ENCODE measurements around the gene ABL2.
"Not testable (repeated sequence)": the region's sequence is repeated elsewhere in the genome, so short reads cannot be mapped to it uniquely, and the experiment has no call there.

The ABL2 gene

DNA sequence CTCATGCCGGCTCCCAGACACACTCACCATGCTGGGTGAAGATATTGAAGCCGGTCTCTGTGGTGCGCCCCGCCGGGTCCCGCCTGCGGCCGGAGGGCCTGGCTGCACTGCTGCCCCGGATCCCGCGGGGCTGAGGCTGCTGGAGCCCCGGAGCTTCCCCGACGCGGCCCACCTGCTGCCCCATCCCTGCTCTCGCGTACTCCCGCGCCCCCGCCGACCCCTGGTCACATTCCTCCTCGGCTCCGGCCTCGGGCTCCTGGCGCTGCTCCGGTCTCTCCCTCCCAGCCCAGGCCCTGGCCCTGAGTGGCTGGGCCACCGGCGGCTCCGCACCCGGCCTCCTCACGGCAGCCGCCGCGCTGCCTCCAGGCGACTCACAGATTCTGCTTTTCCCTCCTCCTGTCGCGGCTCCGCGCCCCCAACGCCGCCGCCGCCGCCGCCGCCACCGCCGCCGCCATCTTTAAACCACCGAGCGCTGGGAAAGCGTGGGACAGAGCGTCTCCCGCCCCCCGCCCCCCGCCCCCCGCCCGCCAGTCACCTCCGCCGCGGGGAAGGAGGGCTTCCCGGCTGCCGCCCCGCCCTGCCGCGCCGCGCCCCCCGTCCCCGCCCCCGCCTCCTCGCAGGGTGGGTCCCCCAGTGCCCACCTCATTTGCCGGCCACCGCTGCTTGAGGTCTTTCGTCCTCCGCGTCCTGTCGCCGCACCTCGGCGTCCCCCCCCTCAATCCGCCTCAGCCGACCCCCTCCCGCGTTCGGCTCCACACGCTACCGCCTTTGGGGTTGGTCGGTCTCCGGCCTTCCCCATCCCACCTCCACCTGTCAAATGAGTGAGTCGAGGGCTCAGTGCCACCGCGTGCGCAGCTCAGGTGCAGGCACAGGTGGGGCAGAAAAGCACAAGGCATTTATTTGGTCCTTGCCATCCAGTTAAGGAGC, at the start of gene ABL2:
Gene ABL2, minus strand, starts transcription at position 464 of the 927 bp plus-strand sequence. Its CDS starts 280 bp downstream, at position 184.
- peaks cover 21% of the 10 kb centered on the region for H3K4me1 Mint-ChIP-seq
- ATAC-seq (ENCODE audit: low read depth) (peak; percentile 77), DNase-seq (ENCODE audit: low spot score in 2 of 2) (peak; percentile 13 to 39)
- peaks cover 5% of the 10 kb centered on the region for H3K36me3 Mint-ChIP-seq
- H3K4me3 Mint-ChIP-seq = peak within 1 kb of the TSS; percentile 99
- peak within 1 kb of the TSS; percentile 89 for H3K27ac Mint-ChIP-seq
- H3K27me3 Mint-ChIP-seq = no peaks in the 10 kb centered on the region
- no peaks in the 10 kb centered on the region for H3K9me3 Mint-ChIP-seq

DNA sequence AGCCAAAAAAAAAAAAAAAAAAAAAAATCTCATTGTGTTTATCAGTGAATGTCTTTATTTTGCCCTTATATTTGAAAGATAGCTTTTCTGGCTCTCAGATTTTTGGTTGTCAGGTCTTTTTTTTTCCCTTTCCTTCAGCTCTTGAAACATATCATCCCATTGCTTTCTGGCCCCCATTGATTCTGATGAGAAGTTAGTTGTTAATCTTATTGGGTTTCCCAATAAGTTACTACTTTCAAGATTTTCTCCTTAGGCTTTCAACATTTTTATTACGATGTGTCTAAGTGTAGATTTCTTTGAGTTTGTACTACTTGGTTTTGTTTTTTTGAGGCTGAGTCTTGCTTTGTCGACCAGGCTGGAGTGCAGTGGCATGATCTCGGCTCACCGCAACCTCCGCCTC, 49.4 kb upstream of the ABL2 start:
- ATAC-seq (ENCODE audit: low read depth) (no peak), DNase-seq (ENCODE audit: low spot score in 2 of 2) (no peak)
- no peak overlapping the region for H3K27ac Mint-ChIP-seq
- peaks cover 6% of the 10 kb centered on the region for H3K9me3 Mint-ChIP-seq
- no peak overlapping the region for H3K4me3 Mint-ChIP-seq
- no peaks in the 10 kb centered on the region for H3K4me1 Mint-ChIP-seq
- H3K36me3 Mint-ChIP-seq = peaks cover 4% of the 10 kb centered on the region
- H3K27me3 Mint-ChIP-seq = no peaks in the 10 kb centered on the region

DNA sequence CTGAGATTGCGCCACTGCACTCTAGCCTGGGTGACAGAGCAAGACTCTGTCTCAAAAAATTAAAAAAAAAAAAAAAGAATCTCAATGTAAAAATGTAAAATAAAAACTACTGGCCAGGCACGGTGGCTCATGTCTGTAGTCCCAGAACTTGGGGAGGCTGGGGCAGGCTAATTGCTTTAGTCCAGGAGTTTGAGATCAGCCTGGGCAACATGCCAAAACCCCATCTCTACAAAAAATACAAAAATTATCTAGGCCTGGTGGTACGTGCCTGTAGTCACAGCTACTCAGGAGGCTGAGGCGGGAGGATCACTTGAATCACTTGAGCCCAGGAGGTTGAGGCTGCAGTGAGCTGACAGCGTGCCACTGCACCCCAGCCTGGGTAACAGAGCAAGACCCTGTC, 44.9 kb upstream of the ABL2 start:
- H3K27me3 Mint-ChIP-seq; H3K4me3 Mint-ChIP-seq; H3K4me1 Mint-ChIP-seq; H3K27ac Mint-ChIP-seq; H3K9me3 Mint-ChIP-seq; H3K36me3 Mint-ChIP-seq; ATAC-seq (ENCODE audit: low read depth); DNase-seq (ENCODE audit: low spot score in 2 of 2): not testable (repeated sequence)

DNA sequence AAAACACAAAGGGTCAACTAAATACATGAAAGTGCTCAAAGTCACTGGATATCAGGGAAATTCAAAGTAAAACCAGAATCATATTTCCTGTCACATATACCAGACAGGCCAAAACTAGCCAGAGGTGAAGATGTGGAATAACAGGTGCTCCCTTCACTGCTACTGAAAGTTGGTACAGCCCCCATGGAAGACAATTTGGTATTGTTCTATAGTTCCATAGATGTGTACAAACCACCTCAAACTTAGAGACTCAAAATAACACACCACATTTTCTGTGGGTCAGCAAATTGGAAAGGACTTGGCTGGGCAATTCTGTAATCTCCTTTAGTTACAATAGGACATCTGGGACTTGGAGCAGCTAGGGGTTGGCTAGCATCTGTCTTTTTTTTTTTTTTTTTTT, 39.6 kb upstream of the ABL2 start:
- no peaks in the 10 kb centered on the region for H3K4me1 Mint-ChIP-seq
- no peak overlapping the region for H3K4me3 Mint-ChIP-seq
- H3K36me3 Mint-ChIP-seq = no peaks in the 10 kb centered on the region
- H3K27me3 Mint-ChIP-seq = peaks cover 2% of the 10 kb centered on the region
- H3K9me3 Mint-ChIP-seq = no peaks in the 10 kb centered on the region
- DNase-seq (ENCODE audit: low spot score in 2 of 2) = no peak
- no peak overlapping the region for H3K27ac Mint-ChIP-seq
- no peak for ATAC-seq (ENCODE audit: low read depth)

DNA sequence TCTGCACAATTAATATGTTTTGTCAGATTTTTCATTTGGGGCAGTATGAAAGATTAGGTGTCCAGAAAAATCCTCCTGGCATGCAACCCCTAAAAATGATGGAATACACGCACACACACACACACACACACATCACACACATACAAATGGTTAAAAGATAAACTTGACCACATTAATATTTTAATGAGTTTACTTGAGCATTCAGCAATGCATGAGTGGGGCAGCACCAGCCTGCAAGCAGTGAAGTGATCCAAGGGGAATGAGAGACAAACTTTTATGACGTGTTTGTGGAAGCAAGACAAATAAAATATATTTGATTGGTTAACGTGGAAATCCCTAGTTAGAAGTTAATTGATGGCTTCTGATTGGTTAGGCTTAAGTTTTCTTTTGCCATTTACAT, 35.0 kb upstream of the ABL2 start:
- ATAC-seq (ENCODE audit: low read depth) = no peak
- Mint-ChIP-seq H3K4me1 (no peaks in the 10 kb centered on the region), H3K4me3 (no peak overlapping the region), H3K9me3 (no peaks in the 10 kb centered on the region), H3K36me3 (no peaks in the 10 kb centered on the region), H3K27me3 (peaks cover 2% of the 10 kb centered on the region), H3K27ac (no peak overlapping the region)
- no peak for DNase-seq (ENCODE audit: low spot score in 2 of 2)

DNA sequence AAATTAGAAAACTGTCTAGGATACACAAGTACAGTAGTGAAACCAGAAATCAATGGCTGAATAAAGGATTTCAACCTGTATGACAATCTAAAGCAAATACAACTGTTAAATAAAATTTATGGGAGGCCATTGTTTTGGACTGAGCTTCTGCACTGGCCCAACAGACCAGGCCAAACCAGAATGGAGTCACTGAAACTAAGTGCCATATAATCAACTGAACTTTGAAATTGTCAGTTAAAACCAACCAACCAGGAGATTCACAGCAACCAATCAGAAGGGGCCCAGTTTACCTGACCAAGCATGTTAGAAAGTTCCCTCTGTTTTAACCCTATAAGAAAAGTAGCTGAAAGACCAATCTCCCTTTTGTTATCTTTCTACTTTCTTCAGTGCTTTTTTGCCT, 33.6 kb upstream of the ABL2 start:
- Mint-ChIP-seq H3K4me3 (no peak overlapping the region), H3K36me3 (no peaks in the 10 kb centered on the region), H3K9me3 (no peaks in the 10 kb centered on the region), H3K4me1 (no peaks in the 10 kb centered on the region), H3K27ac (no peak overlapping the region), H3K27me3 (peaks cover 2% of the 10 kb centered on the region)
- ATAC-seq (ENCODE audit: low read depth) = no peak
- DNase-seq (ENCODE audit: low spot score in 2 of 2) = no peak

DNA sequence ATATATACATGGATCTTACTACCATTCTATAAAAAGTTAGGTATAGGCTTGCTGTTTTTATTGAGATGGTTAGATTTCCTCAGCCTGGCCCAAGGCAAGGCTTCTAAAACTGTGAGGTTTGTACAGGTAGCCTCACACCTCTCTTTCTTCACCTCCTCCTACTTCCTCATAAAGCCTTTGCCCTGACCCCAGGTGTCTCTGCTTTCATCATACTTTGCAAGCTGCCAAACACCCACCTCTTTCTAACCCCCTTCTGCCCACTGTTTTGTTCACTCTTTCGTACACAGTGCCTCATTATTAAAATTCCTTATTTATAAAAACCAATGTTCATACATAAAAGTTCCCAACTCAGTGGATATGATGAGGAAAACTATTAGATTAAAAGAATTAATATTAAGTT, 32.7 kb upstream of the ABL2 start:
- H3K4me3 Mint-ChIP-seq = no peak overlapping the region
- no peak overlapping the region for H3K27ac Mint-ChIP-seq
- no peaks in the 10 kb centered on the region for H3K9me3 Mint-ChIP-seq
- peak; percentile 59 for ATAC-seq (ENCODE audit: low read depth)
- no peaks in the 10 kb centered on the region for H3K27me3 Mint-ChIP-seq
- DNase-seq (ENCODE audit: low spot score in 2 of 2) = no peak
- H3K4me1 Mint-ChIP-seq = no peaks in the 10 kb centered on the region
- H3K36me3 Mint-ChIP-seq = no peaks in the 10 kb centered on the region

DNA sequence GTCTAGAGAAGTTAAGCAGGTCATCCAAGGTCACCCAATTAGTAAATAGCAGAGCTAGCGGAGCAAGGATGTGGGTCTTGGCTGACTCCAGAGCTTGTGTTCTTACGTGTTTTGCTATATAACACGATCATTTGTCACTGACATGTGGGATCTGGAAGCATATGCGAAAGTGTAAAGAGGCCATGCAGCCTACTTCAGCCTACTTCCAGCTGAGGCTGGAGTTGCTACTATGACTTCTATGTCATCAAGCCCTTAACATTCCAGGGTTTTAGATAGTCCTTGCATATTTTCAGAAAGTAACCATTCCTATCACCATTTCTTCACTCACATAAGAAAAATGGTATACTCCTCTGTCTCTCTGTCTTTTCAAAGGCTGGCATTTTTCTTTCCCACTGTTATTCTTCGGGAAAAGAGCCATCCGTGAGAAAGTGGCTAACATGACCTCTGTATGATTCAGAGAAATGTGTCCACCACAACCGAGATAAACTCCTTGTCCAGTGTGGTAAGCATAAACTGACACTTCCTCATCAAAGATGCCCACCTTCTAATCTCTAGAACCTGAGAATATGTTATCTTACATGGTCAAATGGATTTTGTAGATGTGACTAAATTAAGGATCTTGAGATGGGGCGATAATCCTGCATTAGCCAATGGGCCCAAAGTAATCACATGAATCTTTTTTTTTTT, 24.0 kb upstream of the ABL2 start:
- Mint-ChIP-seq H3K4me1 (no peaks in the 10 kb centered on the region), H3K9me3 (no peaks in the 10 kb centered on the region), H3K27ac (no peak overlapping the region), H3K4me3 (no peak overlapping the region), H3K27me3 (no peaks in the 10 kb centered on the region), H3K36me3 (no peaks in the 10 kb centered on the region)
- DNase-seq (ENCODE audit: low spot score in 2 of 2) (no peak), ATAC-seq (ENCODE audit: low read depth) (no peak)

DNA sequence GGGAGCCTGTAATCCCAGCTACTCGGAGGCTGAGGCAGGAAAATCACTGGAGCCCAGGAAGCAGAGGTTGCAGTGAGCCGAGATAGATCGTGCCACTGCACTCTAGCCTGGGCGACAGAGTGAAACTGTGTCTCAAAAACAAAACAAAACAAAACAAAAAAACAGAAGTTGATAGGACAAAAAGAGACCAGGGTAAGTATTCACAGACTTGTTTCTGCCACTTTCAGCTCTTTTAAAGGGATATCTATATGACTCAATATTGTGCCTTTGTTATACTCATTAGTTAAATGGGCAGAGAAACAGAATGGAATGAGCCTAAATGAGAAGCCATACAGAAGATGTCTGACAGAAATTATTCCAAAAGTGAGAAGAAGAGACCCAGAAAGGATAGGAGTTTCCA, 23.1 kb upstream of the ABL2 start:
- no peak overlapping the region for H3K27ac Mint-ChIP-seq
- ATAC-seq (ENCODE audit: low read depth) = no peak
- no peaks in the 10 kb centered on the region for H3K4me1 Mint-ChIP-seq
- no peaks in the 10 kb centered on the region for H3K36me3 Mint-ChIP-seq
- H3K9me3 Mint-ChIP-seq = no peaks in the 10 kb centered on the region
- H3K27me3 Mint-ChIP-seq = no peaks in the 10 kb centered on the region
- H3K4me3 Mint-ChIP-seq = no peak overlapping the region
- DNase-seq (ENCODE audit: low spot score in 2 of 2) = no peak

DNA sequence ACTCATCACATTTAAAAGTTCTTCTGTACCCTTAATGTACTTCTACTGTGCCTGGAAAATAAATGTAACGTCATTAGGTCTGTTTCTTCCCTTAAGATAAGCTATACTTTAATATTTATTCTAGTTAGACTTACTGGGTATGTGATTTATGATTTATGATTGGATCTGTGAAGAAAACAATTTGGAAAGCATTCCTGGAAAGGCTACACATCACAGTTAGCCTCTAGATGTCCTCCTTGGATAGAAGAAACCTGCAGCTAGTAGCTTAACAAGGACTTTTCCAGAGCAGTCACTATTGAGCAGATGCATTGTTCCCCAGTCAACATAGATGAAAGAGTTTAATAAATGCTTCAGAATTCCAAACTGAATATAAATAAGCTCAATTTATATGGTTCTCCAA, 22.2 kb upstream of the ABL2 start:
- Mint-ChIP-seq H3K27ac (no peak overlapping the region), H3K4me3 (no peak overlapping the region), H3K27me3 (no peaks in the 10 kb centered on the region), H3K4me1 (no peaks in the 10 kb centered on the region), H3K36me3 (no peaks in the 10 kb centered on the region), H3K9me3 (no peaks in the 10 kb centered on the region)
- no peak for ATAC-seq (ENCODE audit: low read depth)
- no peak for DNase-seq (ENCODE audit: low spot score in 2 of 2)

DNA sequence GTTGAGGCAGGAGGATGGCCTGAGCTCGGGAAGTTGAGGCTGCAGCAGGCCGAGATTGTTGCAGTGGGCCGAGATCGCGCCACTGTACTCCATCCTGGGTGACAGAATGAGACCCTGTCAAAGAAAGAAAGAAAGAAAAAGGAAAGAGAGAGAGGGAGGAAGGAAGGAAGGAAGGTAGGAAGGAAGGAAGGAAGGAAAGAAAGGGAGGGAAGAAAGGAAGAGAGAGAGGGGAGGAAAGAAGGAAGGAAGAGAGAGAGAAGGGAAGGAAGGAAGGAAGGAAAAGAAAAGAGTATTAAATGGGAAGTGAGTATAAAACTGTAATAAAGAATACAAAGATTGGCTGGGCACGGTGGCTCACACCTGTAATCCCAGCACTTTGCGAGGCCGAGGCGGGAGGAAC, 18.4 kb upstream of the ABL2 start:
- H3K9me3 Mint-ChIP-seq = no peaks in the 10 kb centered on the region
- ATAC-seq (ENCODE audit: low read depth) (no peak), DNase-seq (ENCODE audit: low spot score in 2 of 2) (no peak)
- peaks cover 2% of the 10 kb centered on the region for H3K27me3 Mint-ChIP-seq
- H3K4me3 Mint-ChIP-seq = no peak overlapping the region
- no peaks in the 10 kb centered on the region for H3K4me1 Mint-ChIP-seq
- H3K36me3 Mint-ChIP-seq = no peaks in the 10 kb centered on the region
- no peak overlapping the region for H3K27ac Mint-ChIP-seq

DNA sequence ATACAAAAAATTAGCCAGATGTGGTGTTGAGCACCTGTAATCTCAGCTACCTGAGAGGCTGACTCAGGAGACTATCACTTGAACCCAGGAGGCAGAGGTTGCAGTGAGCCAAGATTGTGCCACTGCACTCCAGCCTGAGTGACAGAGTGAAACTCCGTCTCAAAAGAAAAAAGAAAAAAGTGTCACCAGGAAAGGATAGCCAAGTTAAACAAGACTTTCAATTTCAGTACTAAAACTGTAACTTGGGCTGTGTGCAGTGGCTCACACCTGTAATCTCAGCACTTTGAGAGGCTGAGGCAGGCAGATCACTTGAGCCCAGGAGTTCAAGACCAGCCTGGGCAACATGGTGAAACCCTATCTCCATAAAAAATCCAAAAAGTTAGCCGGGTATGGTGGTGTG, 15.9 kb upstream of the ABL2 start:
- H3K27ac Mint-ChIP-seq; H3K9me3 Mint-ChIP-seq; DNase-seq (ENCODE audit: low spot score in 2 of 2); H3K4me3 Mint-ChIP-seq; H3K36me3 Mint-ChIP-seq; ATAC-seq (ENCODE audit: low read depth); H3K4me1 Mint-ChIP-seq; H3K27me3 Mint-ChIP-seq: not testable (repeated sequence)

DNA sequence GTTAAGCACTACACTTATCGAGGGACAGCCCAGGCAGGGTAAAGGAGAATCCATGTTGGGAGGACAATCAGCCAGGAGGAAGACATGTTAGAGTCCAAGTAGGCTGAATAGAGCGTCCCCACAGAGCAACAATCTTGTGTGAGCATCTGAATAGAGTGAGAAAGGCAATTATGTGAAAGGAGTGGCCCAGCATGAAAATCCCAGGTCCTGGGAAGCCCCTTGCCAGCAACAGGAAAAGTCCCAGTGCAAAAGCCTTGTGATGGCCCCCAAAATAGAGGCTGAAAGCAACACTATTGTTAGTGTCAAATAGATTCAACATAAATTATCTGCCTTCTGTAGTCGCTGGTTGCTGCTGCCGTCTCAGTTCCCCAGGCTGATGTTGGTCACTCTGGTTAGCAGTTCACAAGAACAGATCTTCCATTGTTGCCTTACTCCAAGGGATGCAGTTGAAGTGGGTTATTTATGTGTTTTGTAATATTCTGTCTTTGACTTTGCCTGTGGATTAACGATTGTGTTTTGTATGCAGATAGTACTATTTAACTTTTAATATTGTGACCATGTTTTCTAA, 12.1 kb upstream of the ABL2 start:
- H3K9me3 Mint-ChIP-seq = no peaks in the 10 kb centered on the region
- no peaks in the 10 kb centered on the region for H3K36me3 Mint-ChIP-seq
- DNase-seq (ENCODE audit: low spot score in 2 of 2) (no peak), ATAC-seq (ENCODE audit: low read depth) (no peak)
- no peak overlapping the region for H3K27ac Mint-ChIP-seq
- no peaks in the 10 kb centered on the region for H3K4me1 Mint-ChIP-seq
- peaks cover 2% of the 10 kb centered on the region for H3K27me3 Mint-ChIP-seq
- H3K4me3 Mint-ChIP-seq = no peak overlapping the region

DNA sequence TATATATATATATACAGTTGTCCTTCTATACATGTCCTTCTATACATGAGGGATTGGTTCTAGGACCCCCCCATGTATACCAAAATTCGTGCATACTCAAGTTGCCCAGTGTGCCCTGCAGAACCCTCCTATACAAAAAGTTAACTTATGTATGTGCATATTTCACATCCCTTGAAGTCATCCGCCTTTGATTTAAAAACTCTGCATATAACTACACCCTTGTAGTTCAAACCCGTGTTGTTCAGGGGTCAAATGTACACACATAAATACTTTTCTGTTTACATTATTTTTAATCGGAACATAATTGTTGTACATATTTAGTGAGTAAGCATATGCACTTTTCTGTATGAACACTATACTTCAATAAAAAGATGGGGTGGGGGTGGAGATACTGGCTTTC, 7.7 kb upstream of the ABL2 start:
- DNase-seq (ENCODE audit: low spot score in 2 of 2) (no peak), ATAC-seq (ENCODE audit: low read depth) (no peak)
- Mint-ChIP-seq H3K9me3 (no peaks in the 10 kb centered on the region), H3K4me3 (no peak overlapping the region), H3K27ac (no peak overlapping the region), H3K36me3 (no peaks in the 10 kb centered on the region), H3K27me3 (no peaks in the 10 kb centered on the region), H3K4me1 (no peaks in the 10 kb centered on the region)

All from memory B cell (primary cell).